Uterus (tissue), 4 donors: Measurements from ENCODE around the gene CATSPER4. TPM values are rescaled to one million over a fixed set of nuclear protein-coding genes. Genes with fewer than 3 reads are reported as not detected.
A peak's percentile ranks its signal among the peaks of the same experiment; 100 is the strongest.

Experiments used
- DNase-seq, 2 donors: peaks; one replicate each; pipeline ENCODE4 v3.0.0-alpha.2; 2019 to 2020
- H3K27ac ChIP-seq, 2 donors: fragments of 200-600 bp; sonication (generic); 1 replicate in 1 of 2; 2 replicates in 1 of 2; pipeline ENCODE4 v1.5.1; 2016 to 2018
- H3K27me3 ChIP-seq, 2 donors: fragments of 200-600 bp; sonication (generic); one replicate each; pipeline ENCODE4 v1.5.1; 2018 to 2019; ENCODE audit warnings: control low read depth in 1 of 2
- H3K36me3 ChIP-seq, 2 donors: fragments of 200-600 bp; sonication (generic); one replicate each; pipeline ENCODE4 v1.5.1; 2019; ENCODE audit warnings: control low read depth in 1 of 2
- H3K4me1 ChIP-seq, 2 donors: fragments of 200-600 bp; sonication (generic); one replicate each; pipeline ENCODE4 v1.5.1; 2018 to 2019; ENCODE audit warnings: control low read depth in 1 of 2
- H3K4me3 ChIP-seq, 2 donors: fragments of 200-600 bp; sonication (generic); 1 replicate in 1 of 2; 2 replicates in 1 of 2; pipeline ENCODE4 v1.5.1; 2018 to 2019; ENCODE audit warnings: mild to moderate bottlenecking in 1 of 2
- H3K9me3 ChIP-seq, 2 donors: fragments of 200-600 bp; sonication (generic); one replicate each; pipeline ENCODE4 v1.5.1; 2019; ENCODE audit warnings: control low read depth in 1 of 2
- POLR2A ChIP-seq, 2 donors: fragments of 450-650 bp; IDR thresholded peaks; one replicate each; pipeline ENCODE4 v1.6.1; 2016; ENCODE audit warnings: antibody characterized with exemption in 2 of 2, mild to moderate bottlenecking in 1 of 2, moderate library complexity in 1 of 2
- intact Hi-C: fragments of 100-400 bp; cut with DNase I; formaldehyde crosslinking; loops from one replicate; pipeline ENCODE4 v1.15.1; 2023; ENCODE audit warnings: low total_unique reads
- total RNA-seq, 4 donors: library from RNA; depleted of rRNA in 3 of 4; stranded (reverse); fragments of >200 nt in 3 of 4; gene quantifications; one replicate each; pipeline versions ENCODE4 v1.1.0 to v1.2.4, GENCODE V29; 2014 to 2023
- TF ChIP-seq, protein P1 (sequence below), 4 experiments: fragments of 200-600 bp in 2 of 4; fragments of 450-650 bp in 2 of 4; sonication (generic) in 2 of 4; IDR thresholded peaks; one replicate each; pipeline ENCODE4 v1.5.1; 2016 to 2019; ENCODE audit warnings: antibody characterized with exemption in 4 of 4, mild to moderate bottlenecking in 2 of 4, moderate library complexity in 1 of 4
- donor health status: DM: yes; HTN: yes; CAD: no.

The CATSPER4 gene
- total RNA-seq, 4 donors from 2014 or later, result not detected

DNA sequence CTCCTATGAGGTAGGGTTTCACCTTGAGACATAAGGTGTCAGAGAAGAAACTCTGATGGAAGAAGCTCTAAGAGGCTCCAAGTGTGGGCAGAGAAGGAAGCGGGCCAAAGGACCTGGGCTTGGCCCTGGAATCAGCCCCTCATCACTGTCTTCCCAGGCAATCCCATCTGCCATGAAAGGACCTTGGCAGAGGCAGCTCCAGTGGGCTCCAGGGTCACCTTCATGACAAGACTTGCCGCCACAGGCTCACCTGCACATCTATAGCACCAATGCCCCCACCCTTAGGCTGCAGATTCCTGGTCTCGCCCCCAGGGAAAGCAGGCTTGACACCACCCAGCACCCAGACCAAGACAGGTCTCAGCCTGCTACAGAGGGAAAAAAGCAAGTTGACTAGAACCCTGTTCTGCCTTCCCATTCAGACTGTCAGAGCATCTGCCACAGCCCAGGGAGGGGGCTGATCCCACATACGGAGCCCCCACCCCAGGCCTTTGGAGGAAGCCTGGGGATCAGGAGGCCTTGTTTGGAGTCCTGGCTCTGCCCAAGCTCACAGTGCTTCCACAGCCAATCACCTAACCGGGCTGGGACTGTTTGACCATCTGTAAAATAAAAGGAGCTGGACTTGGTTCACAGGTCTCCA is 32.0 kb upstream of the CATSPER4 start:
- Histone ChIP-seq H3K27me3 (no peaks in the 10 kb centered on the region), H3K36me3 (no peaks in the 10 kb centered on the region)

DNA sequence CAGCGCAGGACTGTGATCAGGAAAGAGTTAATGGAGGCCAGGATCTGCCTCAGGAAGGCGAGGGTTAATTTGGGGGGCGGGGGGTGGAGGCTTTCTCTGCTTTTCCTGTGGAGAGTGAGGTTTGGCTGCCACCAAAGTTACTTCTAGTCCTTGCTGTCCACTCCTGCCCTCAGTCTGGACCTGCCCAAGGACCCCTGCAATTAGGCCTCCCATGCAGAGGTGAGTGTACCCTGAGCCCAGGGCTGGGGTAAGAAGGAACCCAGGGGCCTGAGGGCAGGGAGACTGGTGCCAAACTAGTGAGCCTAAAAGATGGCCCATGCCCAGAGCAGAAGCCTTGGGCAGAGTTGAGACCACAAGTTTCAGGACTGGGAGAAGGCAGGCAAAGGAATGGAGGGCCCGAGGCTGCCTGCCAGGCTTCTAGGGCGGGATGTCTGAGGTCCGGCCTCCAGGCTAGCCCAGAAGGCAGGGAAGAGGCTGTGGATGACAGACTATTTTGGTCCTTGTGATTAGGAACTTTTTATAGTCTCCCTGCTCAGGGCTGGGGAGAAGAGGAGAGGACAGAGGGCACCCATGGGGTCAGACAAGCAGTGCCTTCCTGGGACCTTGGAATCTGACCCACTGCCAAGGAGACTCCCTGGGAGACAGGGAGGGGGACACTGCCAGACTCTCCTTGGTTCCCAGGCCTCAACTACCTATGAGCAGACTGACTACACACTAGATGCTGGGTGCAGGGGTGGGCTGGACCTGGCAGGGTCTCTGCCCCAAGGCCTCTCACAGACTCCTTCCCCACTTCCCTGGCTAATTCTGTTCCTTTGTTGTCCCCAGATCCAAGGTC is 31.3 kb upstream of the CATSPER4 start, which contains the start of gene FAM110D:
TSS of gene FAM110D (plus strand) at position 172 of the 835 bp plus-strand sequence. CDS start 2,213 bp downstream, outside the sequence.
- no peaks in the 10 kb centered on the region for H3K36me3 ChIP-seq
- H3K4me1 ChIP-seq, result peaks cover 0 to 3% of the 10 kb centered on the region in 2 donors
- peak within 1 kb of the TSS; percentile 12 to 34 for H3K4me3 ChIP-seq
- intact Hi-C loops, result no loop called here
- no peaks in the 10 kb centered on the region for H3K27me3 ChIP-seq
- peak within 1 kb of the TSS; percentile 39 to 63 for H3K27ac ChIP-seq
- DNase-seq, result peak in 1 of 2 donors; percentile 56
- H3K9me3 ChIP-seq, result no peaks in the 10 kb centered on the region
- TF ChIP-seq, protein P1, sequence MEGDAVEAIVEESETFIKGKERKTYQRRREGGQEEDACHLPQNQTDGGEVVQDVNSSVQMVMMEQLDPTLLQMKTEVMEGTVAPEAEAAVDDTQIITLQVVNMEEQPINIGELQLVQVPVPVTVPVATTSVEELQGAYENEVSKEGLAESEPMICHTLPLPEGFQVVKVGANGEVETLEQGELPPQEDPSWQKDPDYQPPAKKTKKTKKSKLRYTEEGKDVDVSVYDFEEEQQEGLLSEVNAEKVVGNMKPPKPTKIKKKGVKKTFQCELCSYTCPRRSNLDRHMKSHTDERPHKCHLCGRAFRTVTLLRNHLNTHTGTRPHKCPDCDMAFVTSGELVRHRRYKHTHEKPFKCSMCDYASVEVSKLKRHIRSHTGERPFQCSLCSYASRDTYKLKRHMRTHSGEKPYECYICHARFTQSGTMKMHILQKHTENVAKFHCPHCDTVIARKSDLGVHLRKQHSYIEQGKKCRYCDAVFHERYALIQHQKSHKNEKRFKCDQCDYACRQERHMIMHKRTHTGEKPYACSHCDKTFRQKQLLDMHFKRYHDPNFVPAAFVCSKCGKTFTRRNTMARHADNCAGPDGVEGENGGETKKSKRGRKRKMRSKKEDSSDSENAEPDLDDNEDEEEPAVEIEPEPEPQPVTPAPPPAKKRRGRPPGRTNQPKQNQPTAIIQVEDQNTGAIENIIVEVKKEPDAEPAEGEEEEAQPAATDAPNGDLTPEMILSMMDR (IDR thresholded peaks at IDR 0.05), result no peak
- TF ChIP-seq POLR2A (IDR thresholded peaks at IDR 0.05), result peak; percentile 15 to 19

More for the DNA sequence above, 32.0 kb upstream of the CATSPER4 start:
- TF ChIP-seq, protein P1 (IDR thresholded peaks at IDR 0.05), result no peak
- no peak for TF ChIP-seq POLR2A (IDR thresholded peaks at IDR 0.05)
- no peak overlapping the region for H3K4me3 ChIP-seq
- no peak for DNase-seq
- H3K4me1 ChIP-seq, result no peaks in the 10 kb centered on the region
- H3K27ac ChIP-seq, result peak overlapping the region; percentile 39 to 63
- intact Hi-C loops, result no loop called here
- H3K9me3 ChIP-seq, result no peaks in the 10 kb centered on the region

DNA sequence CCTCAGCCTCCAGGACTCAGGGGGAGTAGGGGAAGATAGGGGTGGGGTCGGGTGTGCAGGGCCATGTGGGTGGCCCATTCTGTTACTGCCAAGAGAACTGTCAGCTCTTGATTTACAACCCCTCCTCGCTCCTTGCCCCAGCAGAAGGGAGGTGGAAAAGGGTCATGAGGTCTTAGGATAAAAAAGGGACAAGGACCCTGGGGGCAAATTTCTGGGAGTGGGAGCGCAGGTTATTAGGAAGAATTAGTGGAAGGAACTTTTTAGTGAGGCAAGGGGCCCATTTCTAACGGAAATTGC is 30.7 kb upstream of the CATSPER4 start:
- H3K4me1 ChIP-seq, result peaks cover 0 to 7% of the 10 kb centered on the region in 2 donors
- intact Hi-C loops, result loop anchor here (5.0 kb wide), 1 partner anchor 122 kb away; no protein-coding TSS in a partner anchor
- H3K27me3 ChIP-seq, result no peaks in the 10 kb centered on the region
- no peak for DNase-seq
- peak overlapping the region in 1 of 2 donors; percentile 63 for H3K27ac ChIP-seq
- no peaks in the 10 kb centered on the region for H3K36me3 ChIP-seq
- H3K4me3 ChIP-seq, result peak overlapping the region; percentile 4 to 34
- no peak for TF ChIP-seq POLR2A (IDR thresholded peaks at IDR 0.05)
- no peaks in the 10 kb centered on the region for H3K9me3 ChIP-seq

DNA sequence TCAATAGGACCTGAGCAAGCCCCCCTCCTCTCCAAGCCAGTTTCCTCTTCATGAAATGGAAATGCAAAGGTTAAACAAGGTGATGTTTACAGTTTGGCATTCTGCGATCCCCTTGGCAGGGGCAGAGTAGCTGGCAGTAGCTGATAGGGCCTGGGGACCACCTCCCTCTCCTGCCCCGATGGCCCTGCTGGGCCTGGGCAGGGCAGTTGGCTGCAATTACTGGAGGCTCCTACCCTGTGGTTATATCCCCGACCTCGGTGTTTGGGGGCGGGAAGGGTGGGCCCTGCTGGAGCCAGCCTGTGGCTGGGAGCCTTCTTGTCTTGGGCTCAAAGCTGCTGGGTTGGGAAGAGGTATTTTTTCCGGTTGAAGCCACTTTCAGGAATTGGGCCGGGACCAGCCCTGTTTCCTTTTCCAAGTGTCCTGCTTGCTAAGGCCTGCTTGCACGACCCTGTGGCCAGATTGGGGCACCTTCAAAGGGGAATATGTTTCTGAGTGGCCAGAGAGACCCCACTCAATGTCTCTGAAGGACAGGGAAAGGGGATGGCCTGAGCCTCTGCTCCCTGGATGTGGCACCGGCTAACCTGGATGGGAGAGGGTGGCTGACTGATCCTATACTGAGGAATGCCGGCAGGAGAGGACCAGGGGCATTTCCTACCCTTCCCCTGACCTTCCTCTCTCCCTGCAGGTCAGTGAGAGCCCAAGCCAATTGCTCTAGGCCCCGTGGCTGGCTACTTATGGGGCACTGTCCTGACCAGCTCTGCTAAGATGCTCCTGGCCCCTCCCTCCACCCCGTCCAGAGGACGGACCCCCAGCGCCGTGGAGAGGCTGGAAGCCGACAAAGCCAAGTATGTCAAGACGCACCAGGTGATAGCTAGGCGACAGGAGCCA is 29.6 kb upstream of the CATSPER4 start:
- no peak for TF ChIP-seq POLR2A (IDR thresholded peaks at IDR 0.05)
- TF ChIP-seq, protein P1 (IDR thresholded peaks at IDR 0.05), result no peak
- intact Hi-C loops, result loop anchor here (5.0 kb wide), 1 partner anchor 123 kb away; no protein-coding TSS in a partner anchor
- no peak for DNase-seq
- H3K4me3 ChIP-seq, result peak overlapping the region; percentile 34 to 40
- H3K9me3 ChIP-seq, result no peaks in the 10 kb centered on the region
- H3K27ac ChIP-seq, result peak overlapping the region in 1 of 2 donors; percentile 63
- peaks cover 0 to 7% of the 10 kb centered on the region in 2 donors for H3K4me1 ChIP-seq
- H3K27me3 ChIP-seq, result no peaks in the 10 kb centered on the region
- no peaks in the 10 kb centered on the region for H3K36me3 ChIP-seq
